ENCODE measurements around the gene ACSL4. TPM values are rescaled to one million over a fixed set of nuclear protein-coding genes. Genes with fewer than 3 reads are reported as not detected.
A peak's percentile ranks its signal among the peaks of the same experiment; 100 is the strongest.

The ACSL4 gene
- total and polyA plus RNA-seq, 9 of the 15 experiments (the other 6 are each of a cell fraction or from before 2014, with no cell fraction given), result 9.8 to 35.1 (median 25.5) TPM

GRCh38 chrX:109732807-109733612, at the start of gene ACSL4 (continued):
- TF ChIP-seq UBTF (IDR thresholded peaks at IDR 0.05; ENCODE audit: borderline replicate concordance in 1 of 2, low read depth in 2 of 2, low read length in 2 of 2) (0 out of 4 replicates have a peak, but pooled peaks of 1 of the 2 experiments have one; percentile 21), CCNT2 (IDR thresholded peaks at IDR 0.05; ENCODE audit: borderline replicate concordance, extremely low read depth, insufficient read length, low read depth, low read length) (peak; percentile 78), PML (IDR thresholded peaks at IDR 0.05; ENCODE audit: low read length) (peak; percentile 9; the same call in 1 of the 2 replicates), ELF2 (CRISPR knock-in tag; IDR thresholded peaks at IDR 0.05) (no peak), POLR2B (IDR thresholded peaks at IDR 0.05; ENCODE audit: low read depth, partially characterized antibody) (peak; percentile 53), ZNF431 (CRISPR knock-in tag; IDR thresholded peaks at IDR 0.05) (0 out of 2 replicates have a peak, but pooled peaks have one; percentile 46), ARID2 (IDR thresholded peaks at IDR 0.05) (no peak), BRCA1 (IDR thresholded peaks at IDR 0.05) (no peak), BRCA1 (CRISPR knock-in tag; IDR thresholded peaks at IDR 0.05) (no peak), ZNF512 (tag; IDR thresholded peaks at IDR 0.05) (no peak), SIN3A (IDR thresholded peaks at IDR 0.05; ENCODE audit: borderline replicate concordance in 2 of 2, control insufficient read depth in 1 of 2, low read depth in 2 of 2, low read length in 2 of 2) (0 out of 4 replicates have a peak, but pooled peaks of 1 of the 2 experiments have one; percentile 57), HMGN3 (IDR thresholded peaks at IDR 0.05; ENCODE audit: borderline replicate concordance, extremely low read depth, insufficient read length, low read depth, low read length) (peak; percentile 90), TBP (optimal IDR thresholded peaks at IDR 0.05; ENCODE audit: low read depth, low read length) (peak; percentile 40), COPS2 (conservative IDR thresholded peaks at IDR 0.05) (no peak), CBX5 (IDR thresholded peaks at IDR 0.05; ENCODE audit: borderline replicate concordance, low read depth) (peak; percentile 36; the same call in 1 of the 2 replicates)
- TF ChIP-seq, protein P1, sequence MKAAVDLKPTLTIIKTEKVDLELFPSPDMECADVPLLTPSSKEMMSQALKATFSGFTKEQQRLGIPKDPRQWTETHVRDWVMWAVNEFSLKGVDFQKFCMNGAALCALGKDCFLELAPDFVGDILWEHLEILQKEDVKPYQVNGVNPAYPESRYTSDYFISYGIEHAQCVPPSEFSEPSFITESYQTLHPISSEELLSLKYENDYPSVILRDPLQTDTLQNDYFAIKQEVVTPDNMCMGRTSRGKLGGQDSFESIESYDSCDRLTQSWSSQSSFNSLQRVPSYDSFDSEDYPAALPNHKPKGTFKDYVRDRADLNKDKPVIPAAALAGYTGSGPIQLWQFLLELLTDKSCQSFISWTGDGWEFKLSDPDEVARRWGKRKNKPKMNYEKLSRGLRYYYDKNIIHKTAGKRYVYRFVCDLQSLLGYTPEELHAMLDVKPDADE (conservative IDR thresholded peaks at IDR 0.05; ENCODE audit: control insufficient read depth, low read depth, low read length), result 0 out of 2 replicates have a peak, but pooled peaks have one; percentile 44
- TF ChIP-seq, protein P2, sequence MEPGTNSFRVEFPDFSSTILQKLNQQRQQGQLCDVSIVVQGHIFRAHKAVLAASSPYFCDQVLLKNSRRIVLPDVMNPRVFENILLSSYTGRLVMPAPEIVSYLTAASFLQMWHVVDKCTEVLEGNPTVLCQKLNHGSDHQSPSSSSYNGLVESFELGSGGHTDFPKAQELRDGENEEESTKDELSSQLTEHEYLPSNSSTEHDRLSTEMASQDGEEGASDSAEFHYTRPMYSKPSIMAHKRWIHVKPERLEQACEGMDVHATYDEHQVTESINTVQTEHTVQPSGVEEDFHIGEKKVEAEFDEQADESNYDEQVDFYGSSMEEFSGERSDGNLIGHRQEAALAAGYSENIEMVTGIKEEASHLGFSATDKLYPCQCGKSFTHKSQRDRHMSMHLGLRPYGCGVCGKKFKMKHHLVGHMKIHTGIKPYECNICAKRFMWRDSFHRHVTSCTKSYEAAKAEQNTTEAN (CRISPR knock-in tag; IDR thresholded peaks at IDR 0.05), result 0 out of 2 replicates have a peak, but pooled peaks have one; percentile 46
- TF ChIP-seq, protein P3, sequence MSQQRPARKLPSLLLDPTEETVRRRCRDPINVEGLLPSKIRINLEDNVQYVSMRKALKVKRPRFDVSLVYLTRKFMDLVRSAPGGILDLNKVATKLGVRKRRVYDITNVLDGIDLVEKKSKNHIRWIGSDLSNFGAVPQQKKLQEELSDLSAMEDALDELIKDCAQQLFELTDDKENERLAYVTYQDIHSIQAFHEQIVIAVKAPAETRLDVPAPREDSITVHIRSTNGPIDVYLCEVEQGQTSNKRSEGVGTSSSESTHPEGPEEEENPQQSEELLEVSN (IDR thresholded peaks at IDR 0.05; ENCODE audit: borderline replicate concordance in 1 of 2, extremely low read depth in 1 of 2, insufficient read depth in 1 of 2, insufficient read length in 1 of 2, low read depth in 1 of 2, low read length in 1 of 2, poor library complexity in 1 of 2, severe bottlenecking in 1 of 2), result peak; percentile 26 to 90
